Measurements from ENCODE around the gene SRPK2.

Gene SRPK2

DNA sequence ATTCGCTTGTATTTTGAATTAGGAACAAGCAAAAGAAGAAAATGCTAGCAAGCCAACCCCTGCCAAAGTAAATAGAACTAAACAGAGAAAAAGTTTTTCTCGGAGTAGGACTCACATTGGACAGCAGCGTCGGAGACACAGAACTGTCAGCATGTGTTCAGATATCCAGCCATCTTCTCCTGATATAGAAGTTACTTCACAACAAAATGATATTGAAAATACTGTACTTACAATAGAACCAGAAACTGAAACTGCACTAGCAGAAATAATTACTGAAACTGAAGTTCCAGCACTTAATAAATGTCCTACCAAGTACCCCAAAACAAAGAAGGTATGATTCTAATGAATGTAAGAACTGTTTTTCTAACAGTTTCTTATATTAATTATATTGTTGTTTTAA is 286.9 kb downstream of the SRPK2 start:
- H3K27ac ChIP-seq: no peak overlapping the region
- no peak overlapping the region for H3K4me3 ChIP-seq (ENCODE audit: low read depth, low read length)
- in situ Hi-C loops (cut with HindIII; ENCODE audit: low pct_ligation_motif_present, low sequenced_read_pairs): no loop called here
- H3K36me3 ChIP-seq (replicated peaks): peaks cover 37% of the 10 kb centered on the region
- TF ChIP-seq, protein P1, sequence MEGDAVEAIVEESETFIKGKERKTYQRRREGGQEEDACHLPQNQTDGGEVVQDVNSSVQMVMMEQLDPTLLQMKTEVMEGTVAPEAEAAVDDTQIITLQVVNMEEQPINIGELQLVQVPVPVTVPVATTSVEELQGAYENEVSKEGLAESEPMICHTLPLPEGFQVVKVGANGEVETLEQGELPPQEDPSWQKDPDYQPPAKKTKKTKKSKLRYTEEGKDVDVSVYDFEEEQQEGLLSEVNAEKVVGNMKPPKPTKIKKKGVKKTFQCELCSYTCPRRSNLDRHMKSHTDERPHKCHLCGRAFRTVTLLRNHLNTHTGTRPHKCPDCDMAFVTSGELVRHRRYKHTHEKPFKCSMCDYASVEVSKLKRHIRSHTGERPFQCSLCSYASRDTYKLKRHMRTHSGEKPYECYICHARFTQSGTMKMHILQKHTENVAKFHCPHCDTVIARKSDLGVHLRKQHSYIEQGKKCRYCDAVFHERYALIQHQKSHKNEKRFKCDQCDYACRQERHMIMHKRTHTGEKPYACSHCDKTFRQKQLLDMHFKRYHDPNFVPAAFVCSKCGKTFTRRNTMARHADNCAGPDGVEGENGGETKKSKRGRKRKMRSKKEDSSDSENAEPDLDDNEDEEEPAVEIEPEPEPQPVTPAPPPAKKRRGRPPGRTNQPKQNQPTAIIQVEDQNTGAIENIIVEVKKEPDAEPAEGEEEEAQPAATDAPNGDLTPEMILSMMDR (IDR thresholded peaks at IDR 0.05; ENCODE audit: low read depth, low read length, missing control alignments): no peak
- DNase-seq: no peak
- H3K27me3 ChIP-seq (replicated peaks): no peaks in the 10 kb centered on the region

DNA sequence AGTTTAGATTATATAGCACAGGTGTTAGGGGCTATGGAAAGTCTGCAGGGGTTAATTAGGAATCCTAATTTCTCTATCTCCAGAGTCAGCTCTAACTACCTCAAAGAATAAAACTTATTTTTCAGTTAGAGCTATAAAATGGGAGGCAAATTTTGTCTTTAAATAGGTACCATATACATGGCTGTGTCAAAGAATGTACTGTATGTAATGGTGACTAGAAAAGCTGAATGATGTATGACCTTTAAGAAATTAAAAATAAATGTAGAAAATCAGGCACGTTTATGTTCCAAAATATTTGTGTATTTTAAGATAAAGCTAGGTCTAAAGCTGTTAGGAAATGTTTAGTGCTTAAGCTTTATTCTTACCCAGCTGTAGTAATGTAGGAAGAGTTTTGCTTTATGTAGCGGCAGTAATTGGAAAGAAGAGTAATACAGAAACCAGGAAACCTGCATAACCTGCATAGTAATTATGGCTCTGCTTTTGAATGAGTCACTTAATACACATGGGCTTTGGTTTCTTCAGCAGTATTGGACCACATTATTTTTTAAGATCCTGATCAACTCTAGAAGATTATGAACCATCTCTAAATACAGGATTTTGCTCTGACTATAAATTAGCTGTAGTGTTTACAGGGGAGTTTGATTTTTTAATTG is 289.7 kb downstream of the SRPK2 start:
- H3K36me3 ChIP-seq (replicated peaks): peaks cover 17% of the 10 kb centered on the region
- TF ChIP-seq, protein P1 (IDR thresholded peaks at IDR 0.05; ENCODE audit: low read depth, low read length, missing control alignments): no peak
- no peak for DNase-seq
- no peaks in the 10 kb centered on the region for H3K27me3 ChIP-seq (replicated peaks)
- H3K27ac ChIP-seq: no peak overlapping the region
- in situ Hi-C loops (cut with HindIII; ENCODE audit: low pct_ligation_motif_present, low sequenced_read_pairs): loop anchor here (25.0 kb wide), 1 partner anchor 112 kb away; no protein-coding TSS in a partner anchor
- H3K4me3 ChIP-seq (ENCODE audit: low read depth, low read length): no peak overlapping the region

DNA sequence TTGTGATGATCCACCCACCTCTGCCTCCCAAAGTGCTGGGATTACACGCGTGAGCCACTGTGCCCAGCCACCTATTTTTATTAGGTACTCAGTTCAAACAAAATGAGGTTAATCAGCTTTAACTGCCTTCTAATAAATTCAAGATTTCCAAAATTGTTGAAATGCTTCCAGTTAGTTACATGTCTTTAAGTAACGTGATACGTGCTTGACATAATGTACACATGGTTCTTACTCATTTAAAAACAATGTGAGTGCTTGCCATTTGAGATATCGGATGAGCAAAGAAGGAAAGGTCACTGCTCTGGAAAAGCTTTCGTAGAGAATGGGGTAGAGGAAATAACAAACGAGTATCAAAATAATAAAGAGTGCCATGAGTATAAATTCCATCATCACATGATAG is 291.1 kb downstream of the SRPK2 start:
- H3K4me3 ChIP-seq (ENCODE audit: low read depth, low read length): no peak overlapping the region
- in situ Hi-C loops (cut with HindIII; ENCODE audit: low pct_ligation_motif_present, low sequenced_read_pairs): loop anchor here (25.0 kb wide), 1 partner anchor 110 kb away; no protein-coding TSS in a partner anchor
- H3K36me3 ChIP-seq (replicated peaks): peaks cover 8% of the 10 kb centered on the region
- TF ChIP-seq, protein P1 (IDR thresholded peaks at IDR 0.05; ENCODE audit: low read depth, low read length, missing control alignments): no peak
- DNase-seq: peak; percentile 71
- H3K27me3 ChIP-seq (replicated peaks): no peaks in the 10 kb centered on the region
- H3K27ac ChIP-seq: peak overlapping the region; percentile 71

DNA sequence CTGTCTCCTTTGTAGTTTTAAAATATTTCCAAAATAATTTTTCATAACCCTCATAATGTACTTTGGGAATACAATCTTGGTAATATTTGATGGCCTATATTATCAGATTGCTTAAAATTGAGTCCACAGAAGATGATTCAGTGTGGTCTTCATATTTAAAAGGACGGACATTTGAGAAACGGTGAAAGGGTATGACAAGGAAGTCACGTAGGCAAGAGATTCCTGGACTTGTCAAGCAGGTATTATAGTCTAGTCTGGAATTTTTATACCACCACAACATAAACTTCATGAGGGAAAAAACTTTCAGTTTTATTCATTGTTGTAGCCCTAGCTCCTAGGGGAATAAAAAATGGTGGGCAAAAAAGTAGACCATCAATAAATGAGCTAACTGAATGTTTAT is 292.4 kb downstream of the SRPK2 start:
- no peaks in the 10 kb centered on the region for H3K27me3 ChIP-seq (replicated peaks)
- DNase-seq: no peak
- no peak overlapping the region for H3K27ac ChIP-seq
- peaks cover 10% of the 10 kb centered on the region for H3K36me3 ChIP-seq (replicated peaks)
- TF ChIP-seq, protein P1 (IDR thresholded peaks at IDR 0.05; ENCODE audit: low read depth, low read length, missing control alignments): no peak
- in situ Hi-C loops (cut with HindIII; ENCODE audit: low pct_ligation_motif_present, low sequenced_read_pairs): loop anchor here (25.0 kb wide), 1 partner anchor 109 kb away; no protein-coding TSS in a partner anchor
- no peak overlapping the region for H3K4me3 ChIP-seq (ENCODE audit: low read depth, low read length)

DNA sequence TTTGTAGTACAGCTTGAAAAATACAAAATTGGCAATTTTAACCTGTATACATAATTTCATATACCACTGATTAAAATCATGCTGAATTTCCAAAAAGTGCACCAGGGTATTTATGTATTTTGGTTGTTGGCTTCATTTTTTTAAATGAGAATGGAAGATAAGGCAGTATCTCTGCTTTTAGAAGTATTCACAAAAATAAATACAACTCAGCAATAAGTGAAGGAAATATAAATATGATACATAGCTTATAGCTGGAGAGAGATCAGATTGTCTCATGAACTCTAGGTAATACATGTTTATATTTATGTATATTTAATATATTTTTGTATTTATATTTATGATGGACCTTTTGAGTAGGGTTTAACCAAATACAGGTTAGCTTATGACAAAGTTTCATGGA is 293.8 kb downstream of the SRPK2 start:
- no peak overlapping the region for H3K4me3 ChIP-seq (ENCODE audit: low read depth, low read length)
- in situ Hi-C loops (cut with HindIII; ENCODE audit: low pct_ligation_motif_present, low sequenced_read_pairs): loop anchor here (25.0 kb wide), 1 partner anchor 108 kb away; no protein-coding TSS in a partner anchor
- TF ChIP-seq, protein P1 (IDR thresholded peaks at IDR 0.05; ENCODE audit: low read depth, low read length, missing control alignments): no peak
- DNase-seq: no peak
- H3K36me3 ChIP-seq (replicated peaks): peaks cover 13% of the 10 kb centered on the region
- no peaks in the 10 kb centered on the region for H3K27me3 ChIP-seq (replicated peaks)
- H3K27ac ChIP-seq: no peak overlapping the region

All from brain microvascular endothelial cell (primary cell).